IPS-NIHi11 (cell line): ENCODE results near the gene CCDC167.

Source experiments
- DNase-seq: peaks from one replicate; pipeline ENCODE4 v3.0.0; 2012; ENCODE audit warnings: mixed read lengths, low spot score

CCDC167 gene

DNA sequence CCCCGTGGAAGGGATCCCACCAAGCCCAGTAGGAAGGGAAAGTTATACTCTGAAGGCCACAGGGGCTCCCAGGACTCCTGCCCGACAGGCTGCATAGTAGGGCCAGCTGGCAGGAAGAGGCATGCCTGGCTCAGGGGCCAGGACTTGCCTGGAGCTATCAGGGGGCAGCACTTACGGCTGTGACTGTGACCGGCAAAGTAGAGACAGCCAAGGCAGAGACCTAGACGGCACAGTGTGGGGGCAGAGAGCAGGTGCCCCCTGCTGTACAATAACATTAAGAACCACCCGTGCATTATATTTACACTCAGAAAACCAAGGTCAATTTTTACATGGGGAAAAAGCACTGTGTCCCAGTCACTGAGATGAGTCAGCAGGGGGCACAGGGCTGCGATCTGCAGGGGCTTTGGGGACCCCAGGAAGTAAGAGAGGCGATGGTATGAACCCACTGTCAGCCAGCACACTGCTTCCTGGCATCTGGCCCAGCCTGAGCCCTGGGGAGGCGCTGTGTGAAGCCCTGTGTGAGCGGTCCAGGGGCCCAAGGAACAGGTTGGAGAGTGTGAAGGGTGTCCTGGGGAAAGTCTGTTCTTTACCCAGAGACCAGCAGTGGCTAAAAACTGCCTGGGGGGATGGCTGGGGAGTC is 9.9 kb downstream of the CCDC167 start:
- DNase-seq: no peak

DNA sequence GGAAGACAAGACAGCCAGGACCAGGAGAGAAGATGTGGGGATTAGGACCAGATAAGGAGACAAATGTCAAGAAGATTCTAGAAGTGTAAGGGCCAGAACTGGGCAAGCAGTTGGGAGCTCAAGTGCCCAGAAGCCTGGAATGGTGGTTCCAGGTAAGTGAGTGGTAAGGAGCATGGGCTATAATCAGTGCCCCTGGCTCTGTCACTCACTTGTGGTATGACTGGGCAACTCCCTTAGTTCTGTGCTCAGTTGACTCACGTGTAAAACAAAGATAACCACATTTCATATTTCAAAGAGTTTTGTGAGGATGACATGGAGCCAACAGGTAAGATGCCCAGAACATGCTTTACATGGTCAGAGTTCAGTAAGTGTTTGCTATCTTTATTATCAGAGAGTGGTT is 11.2 kb downstream of the CCDC167 start:
- DNase-seq: no peak

DNA sequence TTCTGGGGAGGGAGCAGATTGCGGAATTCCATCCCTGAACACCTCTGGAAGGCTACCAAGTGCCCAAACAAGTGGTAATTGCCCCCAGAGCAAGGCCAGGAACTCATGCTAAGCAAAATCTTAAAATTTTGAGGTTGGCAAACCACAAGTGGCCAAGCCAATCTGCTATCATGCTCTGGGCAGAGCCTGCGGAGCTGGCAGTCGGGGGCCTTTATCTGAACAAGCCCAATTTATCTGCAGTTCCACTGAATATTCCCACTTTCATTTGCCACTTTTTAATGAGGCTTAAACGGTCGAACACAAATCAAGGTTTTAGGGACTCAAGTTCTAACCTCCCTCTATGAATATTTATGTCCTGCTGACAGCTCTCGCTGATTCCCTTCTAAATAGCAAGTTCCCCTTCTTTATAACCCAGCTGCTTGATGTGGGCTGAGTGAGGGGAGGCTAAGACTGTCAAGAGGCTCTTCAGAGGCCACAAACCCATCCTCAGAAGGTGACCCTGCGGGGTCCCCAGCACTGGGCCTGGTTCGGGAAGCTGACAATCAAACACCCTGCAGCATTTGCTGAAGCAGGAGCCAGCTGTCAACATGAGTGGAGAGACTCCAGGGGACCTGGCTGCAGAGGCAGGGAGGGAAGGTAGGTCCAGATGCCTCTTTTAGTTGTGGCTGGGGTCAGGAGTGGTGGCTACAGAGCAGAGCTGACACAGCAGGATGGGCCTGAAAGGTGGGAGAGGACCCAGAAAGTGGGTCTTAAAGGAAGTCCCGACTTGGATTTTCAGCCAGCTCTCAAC is 11.9 kb downstream of the CCDC167 start:
- no peak for DNase-seq

DNA sequence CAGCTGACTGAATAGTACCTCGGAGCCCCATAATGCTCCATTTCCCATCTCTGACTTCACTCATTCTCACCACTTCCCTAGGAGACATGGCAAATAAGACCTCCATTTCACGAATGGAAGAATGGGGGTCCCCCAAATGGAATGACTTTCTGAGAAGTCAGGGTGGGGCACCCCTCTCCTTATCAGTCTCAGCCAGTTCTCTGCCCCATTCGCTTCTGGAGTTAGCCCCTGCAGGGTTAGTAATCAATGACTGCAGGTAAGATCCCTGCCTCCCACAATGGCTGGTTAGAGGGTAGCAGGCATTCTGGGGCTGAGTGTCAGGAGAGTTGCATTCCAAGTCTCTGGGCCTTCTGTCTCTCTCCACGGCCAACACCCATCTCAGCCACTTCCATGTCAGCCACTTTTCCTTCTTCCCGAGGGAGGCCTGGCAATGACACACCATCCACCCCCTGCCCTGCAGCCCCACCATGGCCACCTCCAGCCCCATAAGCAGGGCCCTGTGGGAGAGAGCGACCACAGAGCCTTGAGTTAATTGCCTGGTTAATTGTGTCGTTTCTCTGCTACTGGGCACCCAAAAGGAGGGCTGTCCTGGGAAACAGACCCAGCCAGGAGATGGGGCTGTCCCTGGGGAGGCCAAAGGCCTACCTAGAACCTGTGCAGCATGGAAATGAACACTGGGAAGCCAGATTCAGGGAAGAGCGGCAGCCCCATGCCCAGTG is 13.4 kb downstream of the CCDC167 start:
- no peak for DNase-seq

DNA sequence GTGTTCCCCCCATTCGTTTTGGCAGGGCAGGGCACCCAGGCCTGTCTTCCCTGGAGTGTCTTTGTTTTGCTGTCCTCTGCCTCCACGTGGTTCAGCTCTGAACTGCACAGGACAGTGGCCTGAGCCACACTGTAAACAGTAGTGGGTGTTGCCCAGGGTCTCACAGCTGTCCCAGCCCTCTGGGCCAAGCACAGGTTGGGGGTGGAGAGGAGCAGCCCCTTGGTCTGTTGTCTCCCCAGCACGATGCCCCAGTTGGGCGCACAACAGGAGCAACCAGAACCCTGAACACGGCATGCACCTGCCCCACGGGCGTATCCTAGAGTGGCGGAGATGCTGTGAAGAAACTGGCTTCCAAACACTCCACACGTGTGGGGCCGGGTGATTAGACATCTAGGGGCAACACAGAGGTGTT is 14.4 kb downstream of the CCDC167 start:
- DNase-seq: peak; percentile 50

DNA sequence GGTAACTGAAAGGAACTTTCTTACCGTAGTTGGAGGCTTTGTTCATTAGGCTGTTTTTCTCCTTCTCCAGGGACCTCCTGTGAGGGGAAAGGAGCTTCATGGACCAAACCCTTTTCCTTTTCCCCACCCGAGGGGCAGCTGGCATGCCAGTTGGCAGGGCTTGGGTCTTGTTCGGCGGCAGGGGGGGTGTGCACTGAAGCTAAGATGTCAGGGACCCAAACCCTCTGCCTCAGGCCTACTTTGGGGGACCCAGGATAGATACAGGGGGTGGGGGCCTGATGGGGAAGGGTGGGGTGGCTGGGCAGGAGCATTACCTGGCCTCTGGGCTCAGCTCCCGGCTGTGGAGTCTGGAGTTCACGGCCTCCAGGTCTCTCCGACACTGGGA is 14.9 kb downstream of the CCDC167 start:
- DNase-seq: no peak

DNA sequence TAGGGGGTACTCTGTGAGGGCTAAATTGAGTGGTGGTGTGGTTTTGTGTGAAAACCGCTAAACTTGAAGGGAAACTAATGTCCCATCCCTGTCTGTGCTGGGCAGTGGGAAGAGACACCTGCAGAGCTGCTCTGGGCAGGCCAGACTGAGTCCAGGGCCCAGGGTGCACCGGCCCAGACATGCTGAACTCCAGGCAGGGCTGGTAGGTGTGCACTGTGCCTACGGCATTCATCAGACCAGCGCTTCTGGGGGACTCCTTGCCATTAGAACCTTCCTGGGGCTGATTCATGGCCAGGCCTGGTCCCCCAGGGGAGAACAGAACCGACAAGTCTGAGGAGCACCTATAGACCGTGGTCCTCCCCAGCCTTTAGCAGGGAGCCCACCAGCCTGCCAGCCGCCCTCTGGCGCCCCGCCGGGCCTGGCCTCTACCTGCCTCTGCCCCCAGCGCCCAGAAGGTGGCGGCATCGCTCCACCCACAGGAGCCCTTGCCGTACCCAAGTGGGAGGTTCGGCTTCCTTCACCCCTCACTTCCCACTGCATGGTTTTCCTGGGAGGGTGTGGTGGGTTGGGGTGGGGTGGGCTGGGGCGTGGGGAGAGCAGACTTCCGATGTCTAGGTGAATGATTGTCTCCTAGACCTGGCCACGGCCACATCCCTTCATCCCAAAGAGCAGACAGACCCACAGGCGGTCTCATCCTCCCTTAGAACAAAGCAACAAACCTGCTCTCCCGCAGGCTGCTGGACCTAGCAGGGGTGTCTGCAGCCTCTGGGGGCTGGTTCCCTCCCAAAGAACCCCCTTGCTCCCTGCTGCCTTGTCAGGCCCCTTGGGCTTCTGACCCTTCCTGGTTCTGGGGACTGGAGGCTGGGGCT is 15.5 kb downstream of the CCDC167 start:
- DNase-seq: peak; percentile 91

DNA sequence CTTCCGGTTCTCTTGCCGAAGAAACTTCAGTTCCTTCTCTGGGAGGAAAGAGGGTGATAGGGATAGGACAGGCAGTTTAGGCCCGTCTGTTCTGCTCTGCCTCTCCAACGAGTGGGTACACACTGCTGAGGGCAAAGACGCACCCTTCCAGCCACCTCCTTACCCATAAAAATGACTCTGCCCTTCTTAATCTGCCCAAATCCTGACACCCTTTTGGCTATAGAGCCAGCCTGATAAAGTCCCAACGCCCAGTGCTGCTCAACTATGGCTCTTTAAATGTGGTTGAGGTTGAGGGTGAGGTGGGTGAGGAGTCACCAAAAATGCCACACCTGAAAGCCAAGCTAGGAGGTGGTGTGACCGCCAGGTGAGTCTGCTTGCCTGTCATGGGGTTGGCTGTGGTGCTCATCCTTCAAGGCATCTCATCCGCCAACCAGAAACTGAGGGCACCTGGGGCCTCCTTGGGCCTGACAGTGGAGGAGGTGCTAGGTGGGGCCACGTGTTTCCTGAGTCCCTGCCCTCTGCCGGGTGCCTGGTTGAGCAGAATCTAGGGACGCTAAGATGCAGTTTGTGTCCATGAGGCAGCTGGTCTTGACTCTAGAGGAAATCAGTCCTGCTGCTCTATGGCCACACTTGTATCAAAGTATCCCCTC is 16.3 kb downstream of the CCDC167 start:
- no peak for DNase-seq

DNA sequence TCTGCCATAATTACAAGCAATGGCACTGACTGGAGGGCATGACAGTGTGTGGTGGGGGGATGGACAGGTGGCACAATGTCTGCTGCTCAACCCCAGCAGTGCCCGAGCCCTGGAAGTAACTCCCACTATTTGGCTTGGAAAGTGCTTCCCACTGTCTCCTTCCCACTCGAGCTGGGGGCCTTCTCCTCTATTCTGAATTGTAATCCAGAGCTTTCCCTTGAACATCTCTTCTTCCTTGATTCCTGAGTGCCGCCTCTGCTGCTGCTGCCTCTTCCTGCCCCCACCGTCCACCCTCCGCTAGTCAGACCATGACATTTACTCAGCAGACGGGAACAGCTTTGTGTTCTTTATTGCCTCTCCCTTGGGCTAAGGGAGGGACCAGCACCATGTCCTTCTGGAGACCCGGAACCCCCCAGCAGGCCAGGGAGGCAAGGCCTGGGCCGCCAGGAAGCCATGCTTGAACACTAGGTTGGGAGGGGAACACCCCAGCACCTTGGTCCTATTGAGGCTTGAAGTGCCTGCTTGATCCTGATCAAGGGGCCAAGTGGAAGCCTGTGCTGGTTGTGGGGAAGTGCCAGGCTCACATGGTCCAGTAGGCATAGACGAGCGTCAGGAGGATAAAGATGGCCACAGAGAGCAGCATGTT is 17.0 kb downstream of the CCDC167 start:
- no peak for DNase-seq

DNA sequence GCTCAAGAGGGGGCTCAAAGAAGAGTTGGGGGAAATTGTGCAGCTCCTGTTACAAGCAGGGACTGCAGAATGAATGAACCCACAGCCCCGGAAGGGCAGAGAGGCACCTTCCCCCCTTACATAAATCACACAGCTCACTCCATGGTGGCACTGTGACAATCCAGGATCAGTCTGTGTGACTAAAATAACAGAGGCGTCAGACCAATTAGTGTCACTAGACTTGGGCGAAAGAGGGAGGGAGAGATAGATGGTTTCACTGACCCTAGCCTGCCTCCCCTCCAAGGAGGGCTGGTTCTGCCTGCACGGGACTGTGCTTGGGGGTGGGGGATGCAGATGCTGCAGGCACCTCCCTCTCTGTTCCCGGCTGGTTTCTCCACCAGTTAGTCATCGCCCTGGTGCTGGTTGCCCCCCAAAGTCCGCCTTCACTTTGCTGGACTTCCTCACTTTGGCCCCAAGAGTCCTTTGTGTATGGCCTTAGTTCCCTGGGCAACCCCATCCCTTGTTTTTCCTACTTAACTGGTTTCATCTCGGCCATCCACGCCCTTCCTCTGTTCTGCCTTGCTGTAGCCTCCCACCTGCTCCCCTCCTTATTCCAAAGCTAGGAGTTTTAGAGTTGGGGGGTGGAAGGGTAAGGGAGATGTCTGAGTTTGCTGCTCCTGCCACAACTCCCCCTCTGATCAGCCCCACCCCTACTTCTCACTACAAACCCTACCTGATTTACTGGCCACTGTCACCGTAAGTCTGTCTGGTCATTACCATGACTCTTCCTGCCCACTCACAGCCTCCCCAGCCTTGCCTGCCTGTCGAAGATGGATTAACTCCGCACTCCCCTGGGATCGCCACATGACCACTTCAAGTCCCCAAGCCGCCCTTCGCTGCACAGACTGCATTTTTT is 17.7 kb downstream of the CCDC167 start:
- DNase-seq: no peak

DNA sequence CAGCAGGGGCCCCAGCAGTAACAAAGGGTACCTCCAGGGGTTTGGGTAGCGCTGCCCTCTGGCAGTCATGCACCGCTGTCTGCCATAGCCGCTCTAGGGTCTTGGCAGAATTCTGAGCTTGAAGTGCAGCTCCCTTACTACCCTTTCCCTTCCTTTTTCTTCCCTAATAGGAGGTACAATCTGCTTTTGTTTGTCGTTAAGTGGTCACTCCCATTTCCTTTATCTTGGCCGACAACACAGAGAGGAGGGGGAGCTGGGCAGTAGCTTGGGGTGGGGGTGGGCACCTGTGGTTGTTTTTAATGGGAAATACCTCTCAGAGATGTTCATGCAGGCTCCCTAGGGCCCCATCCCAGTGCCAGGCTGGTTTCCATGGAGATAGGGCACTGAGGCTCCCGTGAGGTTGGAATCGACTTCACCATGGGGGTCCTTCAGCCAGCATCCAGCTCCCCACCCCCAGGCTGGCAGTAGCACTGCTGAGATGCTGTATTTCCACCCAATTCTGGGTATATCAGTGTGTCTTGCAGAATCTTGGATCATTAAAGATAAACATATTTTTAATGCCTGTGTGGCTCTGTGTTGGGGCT is 18.6 kb downstream of the CCDC167 start:
- peak; percentile 52 for DNase-seq

DNA sequence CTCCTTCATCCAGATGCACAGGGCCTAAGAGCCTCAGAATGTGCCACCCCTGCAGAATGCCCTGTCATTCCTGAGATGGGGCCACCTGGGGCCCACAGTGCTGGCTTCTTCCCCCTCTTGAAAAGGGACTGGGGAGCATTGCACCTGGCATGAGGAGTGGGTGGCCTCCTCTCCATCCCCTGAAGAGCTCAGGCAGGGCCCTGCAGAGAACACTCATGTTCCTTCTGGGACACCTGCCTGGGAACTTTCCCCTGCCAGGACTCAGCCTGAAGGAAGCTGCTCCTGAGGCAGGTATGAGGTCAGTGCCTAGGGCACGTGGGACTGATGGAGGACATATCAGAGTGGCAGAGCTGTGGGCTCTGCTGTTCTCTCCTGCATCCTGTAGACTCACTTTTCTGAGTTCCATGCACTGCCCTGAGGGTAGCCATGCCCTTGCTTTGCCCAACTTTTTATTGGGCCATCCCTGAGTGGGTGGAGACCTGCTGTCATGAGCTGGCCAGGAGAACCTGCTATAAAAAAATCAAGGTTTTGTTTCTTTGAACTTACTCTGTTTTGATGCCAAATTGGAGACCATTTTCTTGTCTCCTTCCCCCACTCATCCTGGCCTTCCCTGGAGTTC is 19.5 kb downstream of the CCDC167 start:
- DNase-seq: no peak

DNA sequence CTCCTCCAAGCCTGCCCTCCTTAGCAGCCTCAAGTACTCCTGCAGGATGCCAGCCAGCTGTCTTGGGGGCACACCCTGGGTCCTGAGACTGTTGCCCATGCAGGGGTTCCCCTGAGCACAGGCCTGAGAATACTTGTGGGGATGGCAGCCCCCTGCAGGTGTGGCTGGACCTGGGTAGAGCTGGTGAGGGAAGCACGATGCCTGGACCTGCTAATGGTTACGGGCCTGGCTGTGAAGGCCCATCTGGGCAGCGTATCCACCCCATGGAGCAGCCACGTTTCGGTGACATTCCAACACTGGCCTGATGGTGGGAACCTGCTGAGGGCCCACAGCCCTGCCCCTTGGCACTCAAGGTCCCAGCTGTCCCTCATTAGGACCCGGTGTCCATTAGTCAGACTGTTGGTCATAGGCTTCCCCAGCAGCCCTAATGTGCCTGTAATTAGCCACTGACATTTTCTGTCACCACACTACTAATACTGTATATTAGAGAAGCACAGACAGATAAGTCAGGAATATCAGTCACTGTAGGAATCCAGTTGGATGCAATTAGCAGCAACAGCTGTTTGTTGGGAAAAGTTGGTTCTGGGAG is 20.3 kb downstream of the CCDC167 start:
- DNase-seq: no peak

DNA sequence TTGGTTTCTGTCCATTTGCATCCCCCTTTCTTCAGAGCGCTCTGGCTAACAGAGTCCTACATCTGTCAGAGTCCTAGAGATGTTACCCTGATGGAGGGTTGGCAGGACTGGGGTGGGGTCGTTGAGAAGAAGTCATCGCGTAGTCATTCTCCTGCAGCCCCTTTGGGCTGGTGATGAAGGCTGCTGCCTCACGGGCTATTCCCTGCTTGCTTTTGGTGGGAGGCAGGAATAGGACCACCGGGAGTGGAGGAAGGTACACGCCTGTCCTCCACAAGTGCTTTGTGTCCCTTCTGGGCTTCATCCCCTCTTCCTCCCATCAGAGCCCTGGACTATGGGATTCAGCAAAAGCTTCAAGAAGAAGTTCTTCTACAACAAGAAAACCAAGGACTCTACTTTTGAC is 20.9 kb downstream of the CCDC167 start:
- DNase-seq: no peak

DNA sequence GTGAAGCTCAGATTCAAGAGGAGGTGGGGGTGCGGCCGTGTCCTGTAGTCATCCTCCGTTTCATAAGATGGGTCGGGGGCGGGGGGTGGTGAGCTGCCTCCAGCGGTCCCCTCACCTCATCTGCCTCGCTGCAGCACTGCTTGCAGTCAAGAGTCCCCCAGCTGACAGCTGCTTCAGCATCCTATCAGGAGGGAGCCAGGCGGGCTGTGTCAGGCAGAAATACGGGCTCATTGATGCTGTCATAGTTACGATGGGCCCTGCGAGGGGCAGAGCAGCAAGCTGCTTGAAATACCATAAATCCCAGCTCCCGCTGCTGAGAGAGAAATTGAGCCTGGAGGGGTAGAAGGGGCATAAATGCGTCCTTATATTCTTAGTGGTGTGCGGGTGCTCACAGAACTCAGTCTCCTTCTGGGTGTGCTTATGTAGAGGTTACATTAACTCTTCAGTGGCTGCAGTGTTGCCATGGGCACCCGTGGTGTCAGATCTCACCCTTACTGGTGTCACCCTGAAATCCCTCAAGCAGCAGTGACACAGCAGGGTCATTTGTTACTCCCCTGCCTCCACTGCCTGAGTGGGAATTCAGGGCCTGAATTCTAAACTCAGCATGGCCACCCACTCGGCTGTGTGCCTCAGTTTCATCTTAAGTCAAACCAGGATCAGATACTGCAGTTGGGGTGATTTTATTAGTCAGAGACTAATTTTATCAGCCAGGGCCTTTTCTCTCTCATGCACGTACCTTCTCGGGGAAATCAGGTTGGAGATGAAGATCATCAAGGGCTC is 21.8 kb downstream of the CCDC167 start:
- no peak for DNase-seq

DNA sequence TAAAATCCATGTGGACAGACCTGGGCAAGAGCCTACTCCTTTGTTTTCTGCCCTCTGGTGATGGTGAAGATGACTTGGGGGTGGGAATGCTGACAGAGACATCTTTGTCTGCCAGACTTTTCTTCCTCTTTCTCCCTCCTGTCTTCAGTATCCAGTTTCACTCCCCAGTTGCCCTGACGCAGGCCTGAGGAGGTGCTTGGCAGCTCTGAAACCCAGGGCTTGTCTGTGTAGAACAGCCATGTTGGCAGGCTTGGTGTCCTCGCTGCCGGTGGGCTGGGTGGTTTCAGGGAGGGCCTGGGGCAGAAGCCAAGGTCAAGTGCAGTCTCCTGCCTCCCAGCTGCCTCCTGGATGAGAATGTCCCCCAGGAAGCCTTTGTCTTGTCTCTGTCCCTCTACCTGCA is 22.5 kb downstream of the CCDC167 start:
- DNase-seq: no peak

DNA sequence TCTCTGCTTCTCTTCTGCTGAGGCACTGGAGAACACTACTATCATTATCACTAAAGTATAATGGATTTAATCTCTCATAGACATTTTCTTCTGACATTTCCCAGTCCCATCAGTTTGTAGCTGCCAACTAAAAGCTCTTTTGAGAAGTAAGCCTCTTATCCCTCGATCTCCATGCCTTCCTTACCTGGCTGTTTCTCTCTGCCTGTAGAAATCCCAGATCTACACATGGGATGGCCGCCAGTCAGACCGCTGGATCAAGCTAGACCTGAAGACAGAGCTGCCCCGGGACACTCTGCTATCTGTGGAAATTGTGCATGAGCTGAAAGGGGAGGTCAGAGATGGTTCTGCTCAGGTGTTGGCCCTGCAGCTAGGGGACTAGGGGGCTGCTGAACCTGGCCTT is 25.4 kb downstream of the CCDC167 start:
- no peak for DNase-seq
